ENCODE results near the gene PPP1R14C. TPM values are rescaled to one million over a fixed set of nuclear protein-coding genes. Genes with fewer than 3 reads are reported as not detected.

The PPP1R14C gene
- total and polyA plus RNA-seq, 10 of the 15 experiments (the other 5 are each of a cell fraction or from before 2014, with no cell fraction given): 0.07 to 1.6 (median 0.13) TPM; not detected in 4

GRCh38 chr6:150255840-150256239 is 113.0 kb downstream of the PPP1R14C start:
- Histone ChIP-seq H3K4me1 (ENCODE audit: control insufficient read depth, insufficient read depth, low read length) (no peaks in the 10 kb centered on the region), H3K4me2 (ENCODE audit: control insufficient read depth, insufficient read depth) (no peak overlapping the region), H3K9ac (ENCODE audit: control insufficient read depth, insufficient read depth, low read length) (no peak overlapping the region), H4K20me1 (ENCODE audit: control insufficient read depth, insufficient read depth) (no peaks in the 10 kb centered on the region), H3K9me3 (replicated peaks; ENCODE audit: control insufficient read depth, insufficient read depth, low read length) (no peaks in the 10 kb centered on the region), H3K4me3 (no peak overlapping the region), H3K27me3 (replicated peaks in 1 of 2; ENCODE audit: control insufficient read depth in 2 of 2, insufficient read depth in 2 of 2, low read length in 1 of 2) (peaks cover 4% of the 10 kb centered on the region in 2 experiments; a peak in 3 of 4 replicates), H3K27ac (ENCODE audit: control insufficient read depth, insufficient read depth) (no peak overlapping the region), H3K79me2 (ENCODE audit: control insufficient read depth, insufficient read depth, low read length) (no peaks in the 10 kb centered on the region), H2AFZ (ENCODE audit: control insufficient read depth, low read depth, low read length) (no peak overlapping the region), H3K36me3 (ENCODE audit: control insufficient read depth in 2 of 2, insufficient read depth in 2 of 2, low read length in 1 of 2) (no peaks in the 10 kb centered on the region)
- no peak for ATAC-seq
- in situ Hi-C loops (cut with MboI) (no loop called here), intact Hi-C loops (cut with micrococcal nuclease; ENCODE audit: unreplicated experiment) (no loop called here)
- SMC1A ChIA-PET (ENCODE audit: uncharacterized antibody, unreplicated experiment): no interaction called here
- FAIRE-seq: no peak
- CTCF ChIA-PET: no interaction called here
- RAD21 ChIA-PET (ENCODE audit: unreplicated experiment): no interaction called here
- 18% methylated on average over 9 of the region's 9 CpGs for WGBS (ENCODE audit: insufficient coverage, insufficient replicate concordance, low lambda C conversion rate, missing lambda C conversion rate)
- POLR2A ChIA-PET: no interaction called here
- TF ChIP-seq DPF2 (IDR thresholded peaks at IDR 0.05) (no peak), HSF1 (IDR thresholded peaks at IDR 0.05; ENCODE audit: low read depth, low read length) (no peak), SRF (IDR thresholded peaks at IDR 0.05; ENCODE audit: low read depth in 2 of 2, low read length in 2 of 2) (no peak), CREB1 (IDR thresholded peaks at IDR 0.05; ENCODE audit: low read depth) (no peak)
- DNase-seq (ENCODE audit: low read depth, low spot score): no peak
- BruUV-seq (replicated peaks): no TSS peak

GRCh38 chr6:150256618-150257272 is 113.9 kb downstream of the PPP1R14C start:
- H3K9ac ChIP-seq (ENCODE audit: control insufficient read depth, insufficient read depth, low read length): no peak overlapping the region
- POLR2A ChIA-PET: no interaction called here
- H3K4me1 ChIP-seq (ENCODE audit: control insufficient read depth, insufficient read depth, low read length): no peaks in the 10 kb centered on the region
- no peak for DNase-seq (ENCODE audit: low read depth, low spot score)
- in situ Hi-C loops (cut with MboI) (no loop called here), intact Hi-C loops (cut with micrococcal nuclease; ENCODE audit: unreplicated experiment) (no loop called here)
- no peak overlapping the region for H3K4me2 ChIP-seq (ENCODE audit: control insufficient read depth, insufficient read depth)
- SMC1A ChIA-PET (ENCODE audit: uncharacterized antibody, unreplicated experiment): no interaction called here
- CTCF ChIA-PET: interaction anchor here (1.5 kb wide), 1 partner anchor 10 kb away, joined by 3 read pairs; no protein-coding TSS in a partner anchor
- no peak overlapping the region for H2AFZ ChIP-seq (ENCODE audit: control insufficient read depth, low read depth, low read length)
- H3K79me2 ChIP-seq (ENCODE audit: control insufficient read depth, insufficient read depth, low read length): no peaks in the 10 kb centered on the region
- peaks cover 4% of the 10 kb centered on the region in 2 experiments; a peak in 3 of 4 replicates for H3K27me3 ChIP-seq (replicated peaks in 1 of 2; ENCODE audit: control insufficient read depth in 2 of 2, insufficient read depth in 2 of 2, low read length in 1 of 2)
- no peaks in the 10 kb centered on the region for H4K20me1 ChIP-seq (ENCODE audit: control insufficient read depth, insufficient read depth)
- FAIRE-seq: no peak
- RAD21 ChIA-PET (ENCODE audit: unreplicated experiment): no interaction called here
- WGBS (ENCODE audit: insufficient coverage, insufficient replicate concordance, low lambda C conversion rate, missing lambda C conversion rate): 52% methylated on average over 8 of the region's 8 CpGs
- peak; percentile 83 for ATAC-seq
- H3K36me3 ChIP-seq (ENCODE audit: control insufficient read depth in 2 of 2, insufficient read depth in 2 of 2, low read length in 1 of 2): no peaks in the 10 kb centered on the region
- no peak overlapping the region for H3K27ac ChIP-seq (ENCODE audit: control insufficient read depth, insufficient read depth)
- BruUV-seq (replicated peaks): no TSS peak
- H3K4me3 ChIP-seq: no peak overlapping the region
- no peaks in the 10 kb centered on the region for H3K9me3 ChIP-seq (replicated peaks; ENCODE audit: control insufficient read depth, insufficient read depth, low read length)
- no peak for TF ChIP-seq HDAC2 (IDR thresholded peaks at IDR 0.05)
- TF ChIP-seq ZNF207 (IDR thresholded peaks at IDR 0.05; ENCODE audit: borderline replicate concordance): no peak
- TF ChIP-seq PRDM15 (CRISPR knock-in tag; IDR thresholded peaks at IDR 0.05): no peak
- TF ChIP-seq REST (IDR thresholded peaks at IDR 0.05; ENCODE audit: low read depth, low read length): no peak
- TF ChIP-seq NBN (IDR thresholded peaks at IDR 0.05): no peak
- no peak for TF ChIP-seq DPF2 (IDR thresholded peaks at IDR 0.05)

All from GM12878 (cell line).